ENCODE data around the gene SCIN. TPM values are rescaled to one million over a fixed set of nuclear protein-coding genes. Genes with fewer than 3 reads are reported as not detected.
"Not testable (repeated sequence)": the region's sequence is repeated elsewhere in the genome, so short reads cannot be mapped to it uniquely, and the experiment has no call there.

Gene SCIN
- total and polyA plus RNA-seq, 2 donors (not counting 1 experiment from before 2014, with no cell fraction given): 0.49 to 0.97 TPM

- ATAC-seq (ENCODE audit: low read depth) (no peak), DNase-seq (no peak)
- CTCF ChIA-PET: interaction anchor here (0.6 kb wide), 1 partner anchor 22 kb away, joined by 4 read pairs; no protein-coding TSS in a partner anchor
- no peak overlapping the region for H3K27ac Mint-ChIP-seq
- H3K4me3 ChIP-seq (ENCODE audit: control extremely low read depth in 1 of 5, extremely low read depth in 1 of 5, insufficient read depth in 1 of 5, low read depth in 2 of 5, low read length in 4 of 5): no peak overlapping the region
- no peak overlapping the region for H3K4me2 ChIP-seq (replicated peaks; ENCODE audit: low read depth, low read length, poor library complexity, severe bottlenecking)
- peaks cover 0 to 1% of the 10 kb centered on the region in 2 experiments for H3K36me3 ChIP-seq (replicated peaks in 1 of 2; ENCODE audit: control extremely low read depth in 1 of 2, control insufficient read depth in 1 of 2, extremely low read depth in 1 of 2, insufficient read depth in 2 of 2, low read length in 1 of 2)
- H3K4me3 Mint-ChIP-seq: no peak overlapping the region
- peaks cover 13% of the 10 kb centered on the region for H4K20me1 ChIP-seq (ENCODE audit: control insufficient read depth, insufficient read depth, low read length, poor library complexity, severe bottlenecking)
- no peaks in the 10 kb centered on the region for H3K27me3 ChIP-seq (replicated peaks in 1 of 4; ENCODE audit: control extremely low read depth in 1 of 4, control insufficient read depth in 3 of 4, insufficient read depth in 4 of 4, low read length in 3 of 4)
- H3K9ac ChIP-seq (ENCODE audit: low read length): no peak overlapping the region
- no peak overlapping the region for H3K27ac ChIP-seq (ENCODE audit: low read length in 2 of 2)
- peaks cover 35% of the 10 kb centered on the region for H3K79me2 ChIP-seq (ENCODE audit: control insufficient read depth, insufficient read depth, low read length)
- peaks cover 0 to 8% (median 0%) of the 10 kb centered on the region in 3 donors for H3K9me3 ChIP-seq (ENCODE audit: control extremely low read depth in 1 of 3, control insufficient read depth in 2 of 3, insufficient read depth in 1 of 3, low read length in 2 of 3)
- WGBS (ENCODE audit: insufficient coverage): no CpG with 5 or more reads among the region's 2 CpGs
- peaks cover 49% of the 10 kb centered on the region for H3K4me1 Mint-ChIP-seq
- intact Hi-C loops (cut with micrococcal nuclease): loop anchor here (5.0 to 10.0 kb wide), 2 partner anchors 165 to 428 kb away; no protein-coding TSS in a partner anchor
- no peaks in the 10 kb centered on the region for H3K9me3 Mint-ChIP-seq (ENCODE audit: insufficient read depth)
- POLR2A ChIA-PET: no interaction called here
- H2AFZ ChIP-seq (ENCODE audit: insufficient read depth, low read depth, low read length, poor library complexity, severe bottlenecking): no peak overlapping the region
- no peak for TF ChIP-seq EZH2 (IDR thresholded peaks at IDR 0.05; ENCODE audit: borderline replicate concordance, insufficient read depth, low read depth, low read length, poor library complexity, severe bottlenecking)
- TF ChIP-seq, protein P1, sequence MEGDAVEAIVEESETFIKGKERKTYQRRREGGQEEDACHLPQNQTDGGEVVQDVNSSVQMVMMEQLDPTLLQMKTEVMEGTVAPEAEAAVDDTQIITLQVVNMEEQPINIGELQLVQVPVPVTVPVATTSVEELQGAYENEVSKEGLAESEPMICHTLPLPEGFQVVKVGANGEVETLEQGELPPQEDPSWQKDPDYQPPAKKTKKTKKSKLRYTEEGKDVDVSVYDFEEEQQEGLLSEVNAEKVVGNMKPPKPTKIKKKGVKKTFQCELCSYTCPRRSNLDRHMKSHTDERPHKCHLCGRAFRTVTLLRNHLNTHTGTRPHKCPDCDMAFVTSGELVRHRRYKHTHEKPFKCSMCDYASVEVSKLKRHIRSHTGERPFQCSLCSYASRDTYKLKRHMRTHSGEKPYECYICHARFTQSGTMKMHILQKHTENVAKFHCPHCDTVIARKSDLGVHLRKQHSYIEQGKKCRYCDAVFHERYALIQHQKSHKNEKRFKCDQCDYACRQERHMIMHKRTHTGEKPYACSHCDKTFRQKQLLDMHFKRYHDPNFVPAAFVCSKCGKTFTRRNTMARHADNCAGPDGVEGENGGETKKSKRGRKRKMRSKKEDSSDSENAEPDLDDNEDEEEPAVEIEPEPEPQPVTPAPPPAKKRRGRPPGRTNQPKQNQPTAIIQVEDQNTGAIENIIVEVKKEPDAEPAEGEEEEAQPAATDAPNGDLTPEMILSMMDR (IDR thresholded peaks at IDR 0.05): no peak
- no peaks in the 10 kb centered on the region for H3K27me3 Mint-ChIP-seq
- peaks cover 22 to 24% of the 10 kb centered on the region in 2 donors for H3K4me1 ChIP-seq (ENCODE audit: control insufficient read depth in 2 of 2, insufficient read depth in 2 of 2, low read length in 2 of 2)
Observed at GRCh38 chr7:12689451-12689850, 118.9 kb downstream of the SCIN start.

DNA sequence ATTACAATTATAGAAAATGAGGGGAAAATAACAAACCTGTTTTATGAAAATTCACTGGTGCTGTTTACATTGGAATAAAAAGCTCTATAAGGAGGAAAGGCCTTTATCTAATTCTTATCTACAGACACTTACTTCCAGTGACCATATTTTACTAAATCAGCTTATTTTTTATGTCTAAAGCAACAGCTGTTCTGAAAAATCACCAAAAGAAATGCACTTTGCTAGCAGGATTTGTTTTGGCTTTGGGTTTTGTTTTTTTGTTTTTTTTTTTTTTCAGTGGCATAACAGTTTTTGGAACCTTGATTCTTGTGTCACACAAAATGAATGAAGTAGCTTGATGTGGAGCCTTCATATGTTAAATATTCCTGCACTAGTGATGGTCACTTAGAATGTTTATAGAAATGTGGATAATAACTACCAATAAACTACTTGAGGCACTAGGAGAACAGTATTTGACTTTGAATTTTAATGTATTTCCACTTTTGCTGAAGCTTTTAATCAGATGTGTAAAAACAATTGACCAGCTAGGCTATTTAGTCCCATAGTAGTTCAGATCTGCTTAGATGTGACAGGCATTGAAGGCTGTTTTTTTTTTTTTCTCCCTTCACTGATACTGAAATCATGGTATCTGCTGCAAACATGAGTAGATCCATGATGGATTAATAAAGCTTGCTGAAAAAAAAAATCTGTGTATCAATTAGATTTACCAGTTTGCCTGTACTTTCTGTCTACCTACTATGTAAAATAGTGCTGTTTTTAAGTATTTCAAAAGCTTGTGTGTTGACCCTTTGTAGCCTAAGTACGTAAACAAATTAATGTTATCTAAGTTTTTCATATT, 119.7 kb downstream of the SCIN start:
- Histone ChIP-seq H2AFZ (ENCODE audit: insufficient read depth, low read depth, low read length, poor library complexity, severe bottlenecking) (no peak overlapping the region), H3K9me3 (ENCODE audit: control extremely low read depth in 1 of 3, control insufficient read depth in 2 of 3, insufficient read depth in 1 of 3, low read length in 2 of 3) (peaks cover 0 to 8% (median 0%) of the 10 kb centered on the region in 3 donors), H3K4me2 (replicated peaks; ENCODE audit: low read depth, low read length, poor library complexity, severe bottlenecking) (no peak overlapping the region), H3K27ac (ENCODE audit: low read length in 2 of 2) (no peak overlapping the region), H3K4me3 (ENCODE audit: control extremely low read depth in 1 of 5, extremely low read depth in 1 of 5, insufficient read depth in 1 of 5, low read depth in 2 of 5, low read length in 4 of 5) (no peak overlapping the region), H3K9ac (ENCODE audit: low read length) (no peak overlapping the region), H4K20me1 (ENCODE audit: control insufficient read depth, insufficient read depth, low read length, poor library complexity, severe bottlenecking) (peaks cover 13% of the 10 kb centered on the region), H3K4me1 (ENCODE audit: control insufficient read depth in 2 of 2, insufficient read depth in 2 of 2, low read length in 2 of 2) (peaks cover 19 to 20% of the 10 kb centered on the region in 2 donors), H3K79me2 (ENCODE audit: control insufficient read depth, insufficient read depth, low read length) (peaks cover 35% of the 10 kb centered on the region), H3K27me3 (replicated peaks in 1 of 4; ENCODE audit: control extremely low read depth in 1 of 4, control insufficient read depth in 3 of 4, insufficient read depth in 4 of 4, low read length in 3 of 4) (no peaks in the 10 kb centered on the region), H3K36me3 (replicated peaks in 1 of 2; ENCODE audit: control extremely low read depth in 1 of 2, control insufficient read depth in 1 of 2, extremely low read depth in 1 of 2, insufficient read depth in 2 of 2, low read length in 1 of 2) (peaks cover 0 to 1% of the 10 kb centered on the region in 2 experiments)
- Mint-ChIP-seq H3K9me3 (ENCODE audit: insufficient read depth) (no peaks in the 10 kb centered on the region), H3K27ac (no peak overlapping the region), H3K4me3 (no peak overlapping the region), H3K4me1 (peaks cover 46% of the 10 kb centered on the region), H3K27me3 (no peaks in the 10 kb centered on the region)
- no peak for DNase-seq
- POLR2A ChIA-PET: no interaction called here
- no CpG with 5 or more reads among the region's 1 CpG for WGBS (ENCODE audit: insufficient coverage)
- TF ChIP-seq EZH2 (IDR thresholded peaks at IDR 0.05; ENCODE audit: borderline replicate concordance, insufficient read depth, low read depth, low read length, poor library complexity, severe bottlenecking): no peak
- TF ChIP-seq, protein P1 (IDR thresholded peaks at IDR 0.05): no peak
- ATAC-seq (ENCODE audit: low read depth): no peak
- CTCF ChIA-PET: interaction anchor here (1.0 to 1.3 kb wide), 2 partner anchors 20 to 26 kb away, joined by 3 to 4 read pairs; no protein-coding TSS in a partner anchor
- intact Hi-C loops (cut with micrococcal nuclease): no loop called here

DNA sequence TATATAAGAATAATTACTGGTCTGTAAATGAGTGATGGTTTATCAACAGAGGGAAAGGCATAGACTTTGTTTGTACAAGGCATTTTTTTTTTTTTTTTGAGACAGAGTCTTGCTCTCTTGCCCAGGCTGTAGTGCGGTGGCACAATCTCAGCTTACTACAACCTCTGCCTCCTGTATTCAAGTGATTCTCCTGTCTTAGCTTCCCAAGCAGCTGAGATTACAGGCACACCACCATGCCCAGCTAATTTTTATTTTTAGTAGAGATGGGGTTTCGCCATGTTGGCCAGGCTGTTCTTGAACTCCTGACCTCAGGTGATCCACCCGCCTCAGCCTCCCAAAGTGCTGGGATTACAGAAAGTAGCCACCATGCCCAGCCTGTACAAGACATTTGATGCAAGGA, 120.9 kb downstream of the SCIN start:
- POLR2A ChIA-PET; H3K9me3 Mint-ChIP-seq (ENCODE audit: insufficient read depth); H3K27ac Mint-ChIP-seq; H2AFZ ChIP-seq (ENCODE audit: insufficient read depth, low read depth, low read length, poor library complexity, severe bottlenecking); H3K9me3 ChIP-seq (ENCODE audit: control extremely low read depth in 1 of 3, control insufficient read depth in 2 of 3, insufficient read depth in 1 of 3, low read length in 2 of 3); ATAC-seq (ENCODE audit: low read depth); H3K4me3 Mint-ChIP-seq; DNase-seq; H3K4me1 ChIP-seq (ENCODE audit: control insufficient read depth in 2 of 2, insufficient read depth in 2 of 2, low read length in 2 of 2); H3K9ac ChIP-seq (ENCODE audit: low read length); H3K36me3 ChIP-seq (replicated peaks in 1 of 2; ENCODE audit: control extremely low read depth in 1 of 2, control insufficient read depth in 1 of 2, extremely low read depth in 1 of 2, insufficient read depth in 2 of 2, low read length in 1 of 2); H3K4me3 ChIP-seq (ENCODE audit: control extremely low read depth in 1 of 5, extremely low read depth in 1 of 5, insufficient read depth in 1 of 5, low read depth in 2 of 5, low read length in 4 of 5); intact Hi-C loops (cut with micrococcal nuclease); H3K27me3 ChIP-seq (replicated peaks in 1 of 4; ENCODE audit: control extremely low read depth in 1 of 4, control insufficient read depth in 3 of 4, insufficient read depth in 4 of 4, low read length in 3 of 4); H3K27me3 Mint-ChIP-seq; H3K27ac ChIP-seq (ENCODE audit: low read length in 2 of 2); H3K4me2 ChIP-seq (replicated peaks; ENCODE audit: low read depth, low read length, poor library complexity, severe bottlenecking): not testable (repeated sequence)
- Histone ChIP-seq H3K79me2 (ENCODE audit: control insufficient read depth, insufficient read depth, low read length) (peaks cover 35% of the 10 kb centered on the region), H4K20me1 (ENCODE audit: control insufficient read depth, insufficient read depth, low read length, poor library complexity, severe bottlenecking) (peaks cover 13% of the 10 kb centered on the region)
- CTCF ChIA-PET: interaction anchor here (1.3 kb wide), 1 partner anchor 25 kb away, joined by 4 read pairs; no protein-coding TSS in a partner anchor
- H3K4me1 Mint-ChIP-seq: peaks cover 41% of the 10 kb centered on the region
- 96% methylated on average over 2 of the region's 3 CpGs for WGBS (ENCODE audit: insufficient coverage)
